Naive thymus-derived CD8-positive, alpha-beta T cell (primary cell): Measurements from ENCODE around the gene ASCL4. TPM values are rescaled to one million over a fixed set of nuclear protein-coding genes. Genes with fewer than 3 reads are reported as not detected.

Experiments
- ATAC-seq, 2 donors: fragments of 150-1000 bp; cut with Tn5 transposase in 1 of 2; sonication (Bioruptor Pico), chemical (Tn5 transposase) in 1 of 2; 1 replicate in 1 of 2; 2 replicates in 1 of 2; pipeline ENCODE4 v1.10.0; 2021; ENCODE audit warnings: mild to moderate bottlenecking in 2 of 2, moderate library complexity in 2 of 2
- POLR2A ChIA-PET: fragments of 350-600 bp; sonication (Branson Sonifier 250); formaldehyde crosslinking; loops from one replicate; lab custom pipeline; 2021; ENCODE audit warnings: antibody characterized with exemption; lab: Charles Lee
- DNase-seq, 10 donors: peaks; one replicate each; pipeline versions ENCODE4 v3.0.0 to v3.0.0-alpha.2; 2020 to 2022
- H3K27ac Mint-ChIP-seq, 10 donors: one replicate each; pipeline ENCODE4 v1.8.0; 2020 to 2022; ENCODE audit warnings: mild to moderate bottlenecking in 10 of 10, mixed read lengths in 10 of 10, moderate library complexity in 4 of 10, inconsistent platforms in 1 of 10
- H3K27me3 Mint-ChIP-seq, 5 donors: one replicate each; pipeline ENCODE4 v1.8.0; 2021 to 2022; ENCODE audit warnings: mixed read lengths in 5 of 5
- H3K36me3 Mint-ChIP-seq, 3 donors: one replicate each; pipeline ENCODE4 v1.8.0; 2020 to 2022; ENCODE audit warnings: mixed read lengths in 3 of 3, mild to moderate bottlenecking in 2 of 3, inconsistent platforms in 1 of 3
- H3K4me1 Mint-ChIP-seq, 4 donors: one replicate each; pipeline ENCODE4 v1.8.0; 2021 to 2022; ENCODE audit warnings: mixed read lengths in 4 of 4
- H3K4me3 Mint-ChIP-seq, 10 donors: one replicate each; pipeline ENCODE4 v1.8.0; 2020 to 2022; ENCODE audit warnings: mild to moderate bottlenecking in 10 of 10, mixed read lengths in 10 of 10, moderate library complexity in 6 of 10, inconsistent platforms in 1 of 10
- H3K9me3 Mint-ChIP-seq, 9 donors: one replicate each; pipeline ENCODE4 v1.8.0; 2020 to 2022; ENCODE audit warnings: mixed read lengths in 9 of 9, mild to moderate bottlenecking in 3 of 9, inconsistent platforms in 1 of 9, moderate library complexity in 1 of 9
- polyA plus RNA-seq, 3 donors: library from polyadenylated mRNA; unstranded; fragments of 300-500 nt; fragmentation: Illumina TruSeq; gene quantifications; one replicate each; pipeline ENCODE4 v1.2.3, GENCODE V29; 2021
- total RNA-seq, 8 experiments: library from RNA in 2 of 8; stranded (reverse) in 2 of 8; gene quantifications; one replicate each; pipeline ENCODE4 v1.2.3 and lab custom pipeline; 2021 to 2026

ASCL4 gene
- total and polyA plus RNA-seq, 5 experiments from 2014 or later, result not detected

- POLR2A ChIA-PET, result no interaction called here
- H3K36me3 Mint-ChIP-seq, result no peaks in the 10 kb centered on the region
- H3K27me3 Mint-ChIP-seq, result peaks cover 28 to 47% (median 41%) of the 10 kb centered on the region in 5 donors
- no peak overlapping the region for H3K27ac Mint-ChIP-seq
- peaks cover 0 to 19% (median 2%) of the 10 kb centered on the region in 4 donors for H3K4me1 Mint-ChIP-seq
- no peak overlapping the region for H3K4me3 Mint-ChIP-seq
- no peak for DNase-seq
- no peak for ATAC-seq
- no peaks in the 10 kb centered on the region for H3K9me3 Mint-ChIP-seq
These were observed 5.8 kb downstream of the ASCL4 start for GRCh38 chr12:107780298-107780697.

DNA sequence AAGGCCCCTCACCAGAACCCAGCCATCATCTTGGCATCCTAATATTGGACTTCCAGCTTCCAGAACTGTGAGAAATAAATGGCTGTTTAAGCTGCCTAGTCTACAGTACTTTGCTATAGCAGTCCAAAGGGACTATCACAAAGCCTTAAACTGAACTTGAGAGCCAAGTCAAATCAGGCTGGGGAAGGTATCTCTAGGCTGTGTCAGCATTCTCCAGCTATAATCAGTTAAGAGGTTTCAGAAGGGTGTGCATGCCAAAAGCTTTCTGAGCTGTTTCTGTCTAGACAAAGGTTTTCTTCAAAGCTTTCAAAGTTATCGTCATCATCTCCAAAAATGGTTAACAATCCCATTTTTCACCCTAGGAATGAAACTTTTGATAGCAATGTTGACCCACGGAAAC is 7.6 kb downstream of the ASCL4 start:
- DNase-seq (no peak), ATAC-seq (no peak)
- POLR2A ChIA-PET, result no interaction called here
- no peak overlapping the region for H3K4me3 Mint-ChIP-seq
- no peak overlapping the region for H3K27ac Mint-ChIP-seq
- H3K4me1 Mint-ChIP-seq, result peaks cover 0 to 16% (median 0%) of the 10 kb centered on the region in 4 donors
- H3K9me3 Mint-ChIP-seq, result no peaks in the 10 kb centered on the region
- no peaks in the 10 kb centered on the region for H3K36me3 Mint-ChIP-seq
- H3K27me3 Mint-ChIP-seq, result peaks cover 17 to 32% (median 27%) of the 10 kb centered on the region in 5 donors

- Mint-ChIP-seq H3K4me3 (no peak overlapping the region), H3K27me3 (peaks cover 10 to 20% (median 16%) of the 10 kb centered on the region in 5 donors), H3K36me3 (no peaks in the 10 kb centered on the region), H3K27ac (no peak overlapping the region), H3K9me3 (no peaks in the 10 kb centered on the region), H3K4me1 (peaks cover 0 to 14% (median 0%) of the 10 kb centered on the region in 4 donors)
- DNase-seq, result no peak
- POLR2A ChIA-PET, result no interaction called here
- no peak for ATAC-seq
These were observed 9.2 kb downstream of the ASCL4 start for GRCh38 chr12:107783406-107784376.

- no peak overlapping the region for H3K4me3 Mint-ChIP-seq
- ATAC-seq, result no peak
- peaks cover 0 to 17% (median 2%) of the 10 kb centered on the region in 9 donors for H3K9me3 Mint-ChIP-seq
- peaks cover 0 to 11% (median 2%) of the 10 kb centered on the region in 3 donors for H3K36me3 Mint-ChIP-seq
- DNase-seq, result no peak
- POLR2A ChIA-PET, result interaction anchor here (0.6 kb wide), 1 partner anchor 906 kb away, joined by 4 read pairs; no protein-coding TSS in a partner anchor
- H3K4me1 Mint-ChIP-seq, result no peaks in the 10 kb centered on the region
- H3K27ac Mint-ChIP-seq, result no peak overlapping the region
- H3K27me3 Mint-ChIP-seq, result peaks cover 1 to 11% (median 9%) of the 10 kb centered on the region in 5 donors
These were observed 13.8 kb downstream of the ASCL4 start for GRCh38 chr12:107788281-107788680.

- no peak for DNase-seq
- ATAC-seq, result no peak
- H3K27ac Mint-ChIP-seq, result no peak overlapping the region
- H3K4me1 Mint-ChIP-seq, result no peaks in the 10 kb centered on the region
- peaks cover 0 to 18% (median 2%) of the 10 kb centered on the region in 9 donors for H3K9me3 Mint-ChIP-seq
- POLR2A ChIA-PET, result no interaction called here
- peaks cover 0 to 11% (median 2%) of the 10 kb centered on the region in 3 donors for H3K36me3 Mint-ChIP-seq
- H3K27me3 Mint-ChIP-seq, result peaks cover 3 to 15% (median 12%) of the 10 kb centered on the region in 5 donors
- H3K4me3 Mint-ChIP-seq, result no peak overlapping the region
These were observed 14.4 kb downstream of the ASCL4 start for GRCh38 chr12:107788690-107789458.

- ATAC-seq, result no peak
- peaks cover 0 to 11% (median 2%) of the 10 kb centered on the region in 3 donors for H3K36me3 Mint-ChIP-seq
- H3K27me3 Mint-ChIP-seq, result peaks cover 11 to 42% (median 28%) of the 10 kb centered on the region in 5 donors
- peaks cover 0 to 18% (median 2%) of the 10 kb centered on the region in 9 donors for H3K9me3 Mint-ChIP-seq
- H3K4me1 Mint-ChIP-seq, result no peaks in the 10 kb centered on the region
- POLR2A ChIA-PET, result no interaction called here
- H3K4me3 Mint-ChIP-seq, result no peak overlapping the region
- no peak overlapping the region for H3K27ac Mint-ChIP-seq
- DNase-seq, result no peak
These were observed 17.1 kb downstream of the ASCL4 start for GRCh38 chr12:107791465-107792089.

- H3K27ac Mint-ChIP-seq, result no peak overlapping the region
- peaks cover 0 to 18% (median 2%) of the 10 kb centered on the region in 9 donors for H3K9me3 Mint-ChIP-seq
- no peak overlapping the region for H3K4me3 Mint-ChIP-seq
- DNase-seq (no peak), ATAC-seq (no peak)
- H3K27me3 Mint-ChIP-seq, result peaks cover 17 to 58% (median 31%) of the 10 kb centered on the region in 5 donors
- H3K4me1 Mint-ChIP-seq, result no peaks in the 10 kb centered on the region
- H3K36me3 Mint-ChIP-seq, result peaks cover 0 to 11% (median 2%) of the 10 kb centered on the region in 3 donors
- POLR2A ChIA-PET, result no interaction called here
These were observed 19.9 kb downstream of the ASCL4 start for GRCh38 chr12:107794451-107794850.

- POLR2A ChIA-PET, result no interaction called here
- no peak for DNase-seq
- Mint-ChIP-seq H3K4me1 (peaks cover 0 to 2% (median 0%) of the 10 kb centered on the region in 4 donors), H3K27ac (no peak overlapping the region), H3K27me3 (peaks cover 18 to 46% (median 30%) of the 10 kb centered on the region in 5 donors), H3K36me3 (no peaks in the 10 kb centered on the region), H3K4me3 (no peak overlapping the region), H3K9me3 (peaks cover 0 to 2% (median 0%) of the 10 kb centered on the region in 9 donors)
- no peak for ATAC-seq
These were observed 24.1 kb downstream of the ASCL4 start for GRCh38 chr12:107798580-107798979.

DNA sequence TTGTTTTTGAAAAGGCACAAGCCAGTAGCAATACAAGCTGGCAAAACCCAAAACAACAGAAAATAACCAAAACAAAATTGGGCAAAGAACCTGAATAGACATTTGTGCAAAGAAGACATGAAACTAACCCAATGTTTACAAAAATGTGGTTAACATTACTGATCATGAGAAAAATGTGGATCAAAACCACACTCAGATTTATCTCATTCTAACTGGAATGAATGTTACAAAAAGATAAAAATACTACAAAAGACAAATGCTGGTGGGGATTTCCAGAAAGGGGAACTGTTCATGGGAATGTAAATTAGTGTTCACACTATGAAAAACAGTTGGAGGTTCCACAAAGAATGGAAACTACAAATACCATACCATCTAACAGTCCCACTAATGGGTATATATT is 26.6 kb downstream of the ASCL4 start:
- Mint-ChIP-seq H3K4me3 (no peak overlapping the region), H3K36me3 (no peaks in the 10 kb centered on the region), H3K9me3 (no peaks in the 10 kb centered on the region), H3K27ac (no peak overlapping the region), H3K27me3 (peaks cover 2 to 21% (median 13%) of the 10 kb centered on the region in 5 donors), H3K4me1 (peaks cover 0 to 2% (median 0%) of the 10 kb centered on the region in 4 donors)
- POLR2A ChIA-PET, result interaction anchor here (0.6 kb wide), 1 partner anchor 893 kb away, joined by 3 read pairs; no protein-coding TSS in a partner anchor
- DNase-seq, result no peak
- no peak for ATAC-seq

- Mint-ChIP-seq H3K9me3 (no peaks in the 10 kb centered on the region), H3K27me3 (peaks cover 6 to 20% (median 10%) of the 10 kb centered on the region in 5 donors), H3K27ac (no peak overlapping the region), H3K36me3 (no peaks in the 10 kb centered on the region), H3K4me1 (peaks cover 0 to 2% (median 0%) of the 10 kb centered on the region in 4 donors), H3K4me3 (no peak overlapping the region)
- POLR2A ChIA-PET, result no interaction called here
- no peak for ATAC-seq
- no peak for DNase-seq
These were observed 28.6 kb downstream of the ASCL4 start for GRCh38 chr12:107803092-107803491.

GRCh38 chr12:107805488-107806180 is 31.1 kb downstream of the ASCL4 start:
- Mint-ChIP-seq H3K9me3 (no peaks in the 10 kb centered on the region), H3K27ac (no peak overlapping the region), H3K36me3 (no peaks in the 10 kb centered on the region), H3K4me3 (no peak overlapping the region), H3K4me1 (peaks cover 0 to 2% (median 0%) of the 10 kb centered on the region in 4 donors), H3K27me3 (peaks cover 8 to 20% (median 13%) of the 10 kb centered on the region in 5 donors)
- ATAC-seq, result no peak
- POLR2A ChIA-PET, result no interaction called here
- no peak for DNase-seq
